ENCODE data around the gene PLPP7. TPM values are rescaled to one million over a fixed set of nuclear protein-coding genes. Genes with fewer than 3 reads are reported as not detected.

Gene PLPP7
- total and polyA plus RNA-seq, 4 donors, result 0.18 to 0.59 (median 0.51) TPM; not detected in 1

- WGBS, result 82% methylated on average over 9 of the region's 9 CpGs
- no peak for DNase-seq (ENCODE audit: low spot score)
Observed at GRCh38 chr9:131288217-131288616, 1.3 kb upstream of the PLPP7 start.

More at GRCh38 chr9:131288217-131288616, 1.3 kb upstream of the PLPP7 start:
- no peak for TF ChIP-seq FOXA2 (IDR thresholded peaks at IDR 0.05)
- no peak for TF ChIP-seq SP1 (IDR thresholded peaks at IDR 0.05)
- no peak for TF ChIP-seq RXRA (IDR thresholded peaks at IDR 0.05)
- TF ChIP-seq HNF4G (IDR thresholded peaks at IDR 0.05), result no peak
- TF ChIP-seq FOXA1 (IDR thresholded peaks at IDR 0.05), result no peak
- no peak for TF ChIP-seq HNF4A (conservative IDR thresholded peaks at IDR 0.05)
- no peak for TF ChIP-seq TAF1 (conservative IDR thresholded peaks at IDR 0.05)
- TF ChIP-seq JUND (IDR thresholded peaks at IDR 0.05), result no peak
- TF ChIP-seq GABPA (IDR thresholded peaks at IDR 0.05 in 1 of 2, conservative IDR thresholded peaks at IDR 0.05 in 1 of 2), result no peak
- TF ChIP-seq YY1 (IDR thresholded peaks at IDR 0.05), result no peak
- TF ChIP-seq CTCF (IDR thresholded peaks at IDR 0.05; ENCODE audit: low read depth, low read length, missing input control), result no peak
- TF ChIP-seq NR2F2 (IDR thresholded peaks at IDR 0.05), result no peak
- no peak for TF ChIP-seq MAX (IDR thresholded peaks at IDR 0.05)
- no peak for TF ChIP-seq EGR1 (IDR thresholded peaks at IDR 0.05; ENCODE audit: low read depth in 2 of 2)
- TF ChIP-seq ATF3 (IDR thresholded peaks at IDR 0.05), result no peak
- TF ChIP-seq ZBTB33 (IDR thresholded peaks at IDR 0.05), result no peak
- no peak for TF ChIP-seq RAD21 (IDR thresholded peaks at IDR 0.05)
- no peak for TF ChIP-seq REST (IDR thresholded peaks at IDR 0.05)
- Histone ChIP-seq H3K36me3 (ENCODE audit: control insufficient read depth in 4 of 4, insufficient read depth in 3 of 4, low read depth in 1 of 4, low read length in 3 of 4) (no peaks in the 10 kb centered on the region), H3K27ac (ENCODE audit: low read depth in 1 of 2, low read length in 2 of 2) (no peak overlapping the region), H3K27me3 (ENCODE audit: control insufficient read depth in 4 of 4, insufficient read depth in 4 of 4, low read length in 3 of 4) (peaks cover 0 to under 1% (median 0%) of the 10 kb centered on the region in 4 donors), H3K9ac (ENCODE audit: low read depth in 1 of 2, low read length in 2 of 2) (no peak overlapping the region), H3K9me3 (ENCODE audit: control insufficient read depth in 4 of 4, low read length in 3 of 4) (no peaks in the 10 kb centered on the region), H3K4me1 (ENCODE audit: control insufficient read depth in 4 of 4, insufficient read depth in 4 of 4, low read length in 3 of 4) (no peaks in the 10 kb centered on the region), H3K4me3 (ENCODE audit: low read depth in 1 of 3, low read length in 3 of 3) (no peak overlapping the region)

Data from liver (tissue), 9 donors.